WTC11 (cell line): ENCODE measurements around the gene SLC35F1. TPM values are rescaled to one million over a fixed set of nuclear protein-coding genes. Genes with fewer than 3 reads are reported as not detected.

Experiments
- ATAC-seq: fragments of 200-7000 bp; cut with Tn5 transposase; 2 replicates; pipeline ENCODE4 v1.10.0; 2021; ENCODE audit warnings: mild to moderate bottlenecking, moderate library complexity
- CTCF ChIA-PET: fragments of 300-600 bp; sonication (Branson Sonifier 250); formaldehyde crosslinking; loops from one replicate; lab custom pipeline; 2021; ENCODE audit warnings: antibody characterized with exemption; lab: Charles Lee
- POLR2A ChIA-PET: fragments of 350-600 bp; sonication (Branson Sonifier 250); formaldehyde crosslinking; loops from one replicate; lab custom pipeline; 2021; ENCODE audit warnings: antibody characterized with exemption; lab: Charles Lee
- DNase-seq: peaks from one replicate; pipeline ENCODE4 v3.0.0; 2021; ENCODE audit warnings: low spot score
- H3K27ac Mint-ChIP-seq: 2 replicates; pipeline ENCODE4 v1.8.0; 2021; ENCODE audit warnings: mixed read lengths
- H3K27me3 Mint-ChIP-seq: 2 replicates; pipeline ENCODE4 v1.8.0; 2021; ENCODE audit warnings: low read depth, mild to moderate bottlenecking, moderate library complexity, mixed read lengths
- H3K36me3 Mint-ChIP-seq: 2 replicates; pipeline ENCODE4 v1.8.0; 2021; ENCODE audit warnings: mixed read lengths
- H3K4me1 Mint-ChIP-seq: 2 replicates; pipeline ENCODE4 v1.8.0; 2022; ENCODE audit warnings: mixed read lengths
- H3K4me3 Mint-ChIP-seq: 2 replicates; pipeline ENCODE4 v1.8.0; 2021; ENCODE audit warnings: mild to moderate bottlenecking, moderate library complexity, mixed read lengths
- H3K9me3 Mint-ChIP-seq: 2 replicates; pipeline ENCODE4 v1.8.0; 2021; ENCODE audit warnings: mixed read lengths
- ARID4B ChIP-seq: sonication (generic); formaldehyde crosslinking; IDR thresholded peaks from 2 replicates; pipeline ENCODE4 v1.8.0; 2023; ENCODE audit warnings: missing genetic modification reagents, mild to moderate bottlenecking, borderline replicate concordance
- CDX4 ChIP-seq: fragments of 250-450 bp; sonication (Bioruptor Pico); IDR thresholded peaks from 2 replicates; pipeline ENCODE4 v1.9.0; 2021; ENCODE audit warnings: moderate library complexity, mild to moderate bottlenecking, inconsistent platforms, borderline replicate concordance
- CREB1 ChIP-seq: sonication (generic); formaldehyde crosslinking; IDR thresholded peaks from 2 replicates; pipeline ENCODE4 v1.8.0; 2023; ENCODE audit warnings: mild to moderate bottlenecking, missing genetic modification reagents
- EMX1 ChIP-seq: fragments of 250-450 bp; sonication (Bioruptor Pico); IDR thresholded peaks from 2 replicates; pipeline ENCODE4 v1.8.0; 2021; ENCODE audit warnings: mild to moderate bottlenecking
- FOXJ3 ChIP-seq: sonication (generic); formaldehyde crosslinking; IDR thresholded peaks from 2 replicates; pipeline ENCODE4 v1.9.0; 2021; ENCODE audit warnings: missing genetic modification reagents, mild to moderate bottlenecking, borderline replicate concordance
- FOXK1 ChIP-seq: sonication (generic); formaldehyde crosslinking; IDR thresholded peaks from 2 replicates; pipeline ENCODE4 v1.8.0; 2022; ENCODE audit warnings: mild to moderate bottlenecking, moderate library complexity, missing genetic modification reagents
- NR1H2 ChIP-seq: sonication (generic); formaldehyde crosslinking; IDR thresholded peaks from 2 replicates; pipeline ENCODE4 v1.9.0; 2021; ENCODE audit warnings: mild to moderate bottlenecking, moderate library complexity, missing genetic modification reagents
- NR2C2 ChIP-seq: sonication (generic); formaldehyde crosslinking; IDR thresholded peaks from 2 replicates; pipeline ENCODE4 v1.8.0; 2022; ENCODE audit warnings: mild to moderate bottlenecking, missing genetic modification reagents
- PRDM15 ChIP-seq: sonication (generic); formaldehyde crosslinking; IDR thresholded peaks from 2 replicates; pipeline ENCODE4 v1.8.0; 2022; ENCODE audit warnings: missing genetic modification reagents
- PRRX2 ChIP-seq: fragments of 250-450 bp; sonication (Bioruptor Pico); IDR thresholded peaks from 2 replicates; pipeline ENCODE4 v1.8.0; 2021; ENCODE audit warnings: mild to moderate bottlenecking
- SMAD4 ChIP-seq: sonication (generic); formaldehyde crosslinking; IDR thresholded peaks from 2 replicates; pipeline ENCODE4 v1.8.0; 2022; ENCODE audit warnings: mild to moderate bottlenecking, missing genetic modification reagents
- SOX15 ChIP-seq: fragments of 250-450 bp; sonication (Bioruptor Pico); IDR thresholded peaks from 2 replicates; pipeline ENCODE4 v1.9.0; 2021; ENCODE audit warnings: mild to moderate bottlenecking
- TCF7 ChIP-seq: sonication (generic); formaldehyde crosslinking; IDR thresholded peaks from 2 replicates; pipeline ENCODE4 v1.8.0; 2022; ENCODE audit warnings: mild to moderate bottlenecking, low read depth, missing genetic modification reagents, moderate library complexity
- ZBTB21 ChIP-seq: sonication (generic); formaldehyde crosslinking; IDR thresholded peaks from 2 replicates; pipeline ENCODE4 v1.8.1; 2023; ENCODE audit warnings: mild to moderate bottlenecking, missing genetic modification reagents, borderline replicate concordance
- ZNF138 ChIP-seq: sonication (generic); formaldehyde crosslinking; conservative IDR thresholded peaks from 2 replicates; pipeline ENCODE4 v1.8.1; 2022; ENCODE audit warnings: mild to moderate bottlenecking, moderate library complexity, missing genetic modification reagents
- ZNF232 ChIP-seq: sonication (generic); formaldehyde crosslinking; IDR thresholded peaks from 2 replicates; pipeline ENCODE4 v1.8.0; 2022; ENCODE audit warnings: mild to moderate bottlenecking, missing genetic modification reagents
- ZNF512 ChIP-seq: sonication (generic); formaldehyde crosslinking; IDR thresholded peaks from 2 replicates; pipeline ENCODE4 v1.8.1; 2022; ENCODE audit warnings: missing genetic modification reagents, borderline replicate concordance
- total RNA-seq: library from RNA; stranded (reverse); gene quantifications from 3 replicates; pipeline ENCODE4 v1.2.3, GENCODE V29; 2021

The SLC35F1 gene
- total RNA-seq, 1 experiment from 2014 or later, result 11.0 TPM

- no peak overlapping the region for H3K27ac Mint-ChIP-seq
- no peaks in the 10 kb centered on the region; the same call in 1 of the 2 replicates for H3K27me3 Mint-ChIP-seq
- no peak overlapping the region for H3K4me3 Mint-ChIP-seq
- TF ChIP-seq ZNF232 (CRISPR knock-in tag) (no peak), CDX4 (CRISPR knock-in tag) (no peak), EMX1 (CRISPR knock-in tag) (no peak), CREB1 (no peak)
- peaks cover 32% of the 10 kb centered on the region for H3K9me3 Mint-ChIP-seq
- ChIA-PET CTCF (no interaction called here), POLR2A (no interaction called here)
- ATAC-seq (no peak), DNase-seq (no peak)
- peaks cover 12% of the 10 kb centered on the region for H3K4me1 Mint-ChIP-seq
- peaks cover 29% of the 10 kb centered on the region for H3K36me3 Mint-ChIP-seq
These were observed 195.3 kb downstream of the SLC35F1 start for GRCh38 chr6:118102401-118102800.

- H3K4me3 Mint-ChIP-seq, result no peak overlapping the region
These were observed 196.5 kb downstream of the SLC35F1 start for GRCh38 chr6:118103381-118104146.

More at GRCh38 chr6:118103381-118104146, 196.5 kb downstream of the SLC35F1 start:
- Mint-ChIP-seq H3K27ac (no peak overlapping the region), H3K27me3 (no peaks in the 10 kb centered on the region; the same call in 1 of the 2 replicates)
- no peak for DNase-seq
- TF ChIP-seq SMAD4 (CRISPR knock-in tag), result no peak
- no peak for TF ChIP-seq FOXK1 (CRISPR knock-in tag)
- no peak for TF ChIP-seq ZNF512 (CRISPR knock-in tag)
- TF ChIP-seq ARID4B (CRISPR knock-in tag), result no peak
- TF ChIP-seq ZBTB21, result no peak
- no peak for TF ChIP-seq SOX15
- no peak for TF ChIP-seq TCF7 (CRISPR knock-in tag)
- no peak for TF ChIP-seq ZNF138 (CRISPR knock-in tag)
- TF ChIP-seq PRDM15 (CRISPR knock-in tag), result no peak
- no peak for TF ChIP-seq NR2C2 (CRISPR knock-in tag)
- TF ChIP-seq PRRX2 (CRISPR knock-in tag), result no peak
- TF ChIP-seq FOXJ3 (CRISPR knock-in tag), result no peak
- no peak for TF ChIP-seq NR1H2 (CRISPR knock-in tag)
- TF ChIP-seq, all 79 proteins: peak for 0
- ChIA-PET POLR2A (no interaction called here), CTCF (no interaction called here)
- peaks cover 27% of the 10 kb centered on the region for H3K9me3 Mint-ChIP-seq
- H3K36me3 Mint-ChIP-seq, result peaks cover 29% of the 10 kb centered on the region
- H3K4me1 Mint-ChIP-seq, result peaks cover 12% of the 10 kb centered on the region
- ATAC-seq, result no peak
